Panc1 (cell line): Measurements from ENCODE around the gene RPUSD3.

Experiments
- POLR2AphosphoS5 ChIP-seq: IDR thresholded peaks from 2 replicates; pipeline ENCODE4 v1.6.1; 2012; ENCODE audit warnings: mild to moderate bottlenecking, low read depth, low read length, moderate library complexity
- TF ChIP-seq, protein P1 (sequence below): fragments of 450-650 bp; IDR thresholded peaks from 2 replicates; pipeline ENCODE4 v1.5.1; 2017; ENCODE audit warnings: mild to moderate bottlenecking

DNA sequence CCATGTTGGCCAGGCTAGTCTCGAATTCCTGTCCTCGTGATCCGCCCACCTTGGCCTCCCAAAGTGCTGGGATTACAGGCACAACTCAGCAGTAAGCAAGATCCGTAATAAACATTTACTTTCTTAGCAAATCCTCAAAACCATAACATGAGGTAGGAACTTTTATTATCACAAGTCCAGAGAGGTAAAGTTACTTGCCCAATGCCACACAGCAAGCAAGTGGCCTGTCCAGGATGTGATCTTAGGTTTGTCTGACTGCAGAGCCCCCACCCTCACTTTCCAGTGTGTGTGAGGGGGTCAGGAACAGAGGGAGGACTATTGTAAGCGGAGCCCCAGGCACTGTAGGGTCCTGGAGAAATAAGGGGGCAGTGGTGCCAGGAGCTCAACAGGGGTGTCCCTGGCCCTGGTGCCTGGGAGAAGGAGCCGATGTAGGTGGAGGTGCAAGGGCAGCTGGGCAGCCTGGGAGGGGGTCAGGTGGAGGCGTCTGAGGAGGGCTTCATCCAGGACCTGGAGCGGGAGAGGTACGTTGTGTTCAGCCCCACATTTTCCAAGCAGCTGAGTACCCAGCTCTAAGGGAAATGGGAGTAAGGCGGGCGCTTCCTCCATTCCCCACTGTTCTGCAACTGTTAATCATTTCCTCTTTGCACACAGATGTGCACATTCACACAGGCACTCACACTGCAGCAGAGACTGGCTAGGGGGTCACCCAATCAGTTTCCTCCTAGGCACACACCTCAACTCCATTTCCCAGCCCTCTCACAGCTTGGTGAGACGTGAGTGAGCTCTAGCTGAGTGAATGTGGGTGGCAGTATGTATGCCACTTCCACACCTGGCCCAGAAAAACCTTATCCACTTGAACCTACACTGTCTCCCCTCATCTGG, 5.9 kb downstream of the RPUSD3 start:
- no peak for TF ChIP-seq POLR2AphosphoS5
- TF ChIP-seq, protein P1, sequence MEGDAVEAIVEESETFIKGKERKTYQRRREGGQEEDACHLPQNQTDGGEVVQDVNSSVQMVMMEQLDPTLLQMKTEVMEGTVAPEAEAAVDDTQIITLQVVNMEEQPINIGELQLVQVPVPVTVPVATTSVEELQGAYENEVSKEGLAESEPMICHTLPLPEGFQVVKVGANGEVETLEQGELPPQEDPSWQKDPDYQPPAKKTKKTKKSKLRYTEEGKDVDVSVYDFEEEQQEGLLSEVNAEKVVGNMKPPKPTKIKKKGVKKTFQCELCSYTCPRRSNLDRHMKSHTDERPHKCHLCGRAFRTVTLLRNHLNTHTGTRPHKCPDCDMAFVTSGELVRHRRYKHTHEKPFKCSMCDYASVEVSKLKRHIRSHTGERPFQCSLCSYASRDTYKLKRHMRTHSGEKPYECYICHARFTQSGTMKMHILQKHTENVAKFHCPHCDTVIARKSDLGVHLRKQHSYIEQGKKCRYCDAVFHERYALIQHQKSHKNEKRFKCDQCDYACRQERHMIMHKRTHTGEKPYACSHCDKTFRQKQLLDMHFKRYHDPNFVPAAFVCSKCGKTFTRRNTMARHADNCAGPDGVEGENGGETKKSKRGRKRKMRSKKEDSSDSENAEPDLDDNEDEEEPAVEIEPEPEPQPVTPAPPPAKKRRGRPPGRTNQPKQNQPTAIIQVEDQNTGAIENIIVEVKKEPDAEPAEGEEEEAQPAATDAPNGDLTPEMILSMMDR, result no peak
